ENCODE data around the gene HOXA5.

The HOXA5 gene

GRCh38 chr7:27128776-27129728 lies 14.4 kb downstream of the HOXA5 start:
- no peak for TF ChIP-seq ZFX (IDR thresholded peaks at IDR 0.05; ENCODE audit: borderline replicate concordance)
- no peak for TF ChIP-seq CTCF (IDR thresholded peaks at IDR 0.05)
- no peak overlapping the region for H3K27ac ChIP-seq

GRCh38 chr7:27128034-27128433 lies 15.4 kb downstream of the HOXA5 start:
- no peak overlapping the region for H3K27ac ChIP-seq
- TF ChIP-seq ZFX (IDR thresholded peaks at IDR 0.05; ENCODE audit: borderline replicate concordance) (no peak), CTCF (IDR thresholded peaks at IDR 0.05) (no peak)

GRCh38 chr7:27126596-27127327 lies 16.7 kb downstream of the HOXA5 start:
- TF ChIP-seq CTCF (IDR thresholded peaks at IDR 0.05) (no peak), ZFX (IDR thresholded peaks at IDR 0.05; ENCODE audit: borderline replicate concordance) (no peak)
- no peak overlapping the region for H3K27ac ChIP-seq

- H3K27ac ChIP-seq = no peak overlapping the region
- TF ChIP-seq ZFX (IDR thresholded peaks at IDR 0.05; ENCODE audit: borderline replicate concordance) (no peak), CTCF (IDR thresholded peaks at IDR 0.05) (no peak)
Observed at GRCh38 chr7:27125986-27126394, 17.5 kb downstream of the HOXA5 start.

DNA sequence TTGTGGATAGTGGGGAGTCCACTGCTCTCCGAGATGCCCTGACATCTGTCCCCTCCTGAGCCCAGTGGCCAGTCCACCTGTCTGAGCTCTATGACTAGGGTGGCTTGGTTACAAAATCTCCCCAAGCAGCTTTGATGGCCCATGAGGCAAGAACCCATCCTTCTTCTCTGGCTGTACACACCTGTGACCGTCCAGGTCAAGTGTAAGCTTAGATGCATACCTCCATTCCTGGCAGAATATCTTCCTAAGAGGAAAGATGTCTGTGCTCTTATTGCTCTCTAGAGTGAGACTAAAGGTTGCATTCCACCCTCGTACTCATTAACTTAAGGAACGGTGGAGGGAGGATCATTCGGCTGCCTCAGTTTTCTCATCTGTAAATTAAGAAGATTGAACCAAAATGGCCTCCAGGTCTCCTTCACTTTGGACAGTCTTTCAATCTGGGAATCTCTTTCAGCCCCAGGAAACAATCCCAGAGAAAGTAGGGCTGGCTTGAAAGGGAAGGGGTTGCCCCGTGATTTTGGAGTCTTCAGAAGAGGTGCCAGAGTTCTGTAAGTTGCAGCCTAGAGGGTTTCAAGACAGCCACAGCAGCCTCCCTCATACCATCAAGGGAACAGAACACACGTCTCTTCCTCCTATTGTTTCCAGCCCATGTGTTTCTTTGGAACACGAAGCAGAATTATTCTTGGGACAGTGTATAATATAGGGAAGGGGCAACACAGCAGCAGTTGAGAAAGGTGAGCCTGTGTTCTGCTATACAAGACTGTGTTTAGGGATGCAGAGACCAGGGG lies 18.4 kb downstream of the HOXA5 start:
- TF ChIP-seq CTCF (IDR thresholded peaks at IDR 0.05) = no peak
- no peak for TF ChIP-seq ZFX (IDR thresholded peaks at IDR 0.05; ENCODE audit: borderline replicate concordance)
- H3K27ac ChIP-seq = no peak overlapping the region

- TF ChIP-seq ZFX (IDR thresholded peaks at IDR 0.05; ENCODE audit: borderline replicate concordance) (no peak), CTCF (IDR thresholded peaks at IDR 0.05) (no peak)
- no peak overlapping the region for H3K27ac ChIP-seq
Observed at GRCh38 chr7:27124096-27124901, 19.2 kb downstream of the HOXA5 start.

Measured in 22Rv1 (cell line).